ENCODE data around the gene CEP76. TPM values are rescaled to one million over a fixed set of nuclear protein-coding genes. Genes with fewer than 3 reads are reported as not detected.

Gene CEP76, protein sequence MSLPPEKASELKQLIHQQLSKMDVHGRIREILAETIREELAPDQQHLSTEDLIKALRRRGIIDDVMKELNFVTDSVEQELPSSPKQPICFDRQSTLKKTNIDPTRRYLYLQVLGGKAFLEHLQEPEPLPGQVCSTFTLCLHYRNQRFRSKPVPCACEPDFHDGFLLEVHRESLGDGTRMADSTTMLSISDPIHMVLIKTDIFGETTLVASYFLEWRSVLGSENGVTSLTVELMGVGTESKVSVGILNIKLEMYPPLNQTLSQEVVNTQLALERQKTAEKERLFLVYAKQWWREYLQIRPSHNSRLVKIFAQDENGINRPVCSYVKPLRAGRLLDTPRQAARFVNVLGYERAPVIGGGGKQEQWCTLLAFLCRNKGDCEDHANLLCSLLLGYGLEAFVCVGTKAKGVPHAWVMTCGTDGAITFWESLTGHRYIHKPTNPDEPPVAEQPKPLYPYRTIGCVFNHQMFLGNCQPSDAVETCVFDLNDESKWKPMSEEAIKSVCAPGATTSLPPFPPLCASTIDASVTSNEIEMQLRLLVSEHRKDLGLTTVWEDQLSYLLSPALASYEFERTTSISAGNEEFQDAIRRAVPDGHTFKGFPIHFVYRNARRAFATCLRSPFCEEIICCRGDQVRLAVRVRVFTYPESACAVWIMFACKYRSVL
- 10 to 100 TPM in 1 of 4 donors, 1 to 10 TPM in 3; 7.0 to 10.0 (median 9.3) TPM for total RNA-seq

DNA sequence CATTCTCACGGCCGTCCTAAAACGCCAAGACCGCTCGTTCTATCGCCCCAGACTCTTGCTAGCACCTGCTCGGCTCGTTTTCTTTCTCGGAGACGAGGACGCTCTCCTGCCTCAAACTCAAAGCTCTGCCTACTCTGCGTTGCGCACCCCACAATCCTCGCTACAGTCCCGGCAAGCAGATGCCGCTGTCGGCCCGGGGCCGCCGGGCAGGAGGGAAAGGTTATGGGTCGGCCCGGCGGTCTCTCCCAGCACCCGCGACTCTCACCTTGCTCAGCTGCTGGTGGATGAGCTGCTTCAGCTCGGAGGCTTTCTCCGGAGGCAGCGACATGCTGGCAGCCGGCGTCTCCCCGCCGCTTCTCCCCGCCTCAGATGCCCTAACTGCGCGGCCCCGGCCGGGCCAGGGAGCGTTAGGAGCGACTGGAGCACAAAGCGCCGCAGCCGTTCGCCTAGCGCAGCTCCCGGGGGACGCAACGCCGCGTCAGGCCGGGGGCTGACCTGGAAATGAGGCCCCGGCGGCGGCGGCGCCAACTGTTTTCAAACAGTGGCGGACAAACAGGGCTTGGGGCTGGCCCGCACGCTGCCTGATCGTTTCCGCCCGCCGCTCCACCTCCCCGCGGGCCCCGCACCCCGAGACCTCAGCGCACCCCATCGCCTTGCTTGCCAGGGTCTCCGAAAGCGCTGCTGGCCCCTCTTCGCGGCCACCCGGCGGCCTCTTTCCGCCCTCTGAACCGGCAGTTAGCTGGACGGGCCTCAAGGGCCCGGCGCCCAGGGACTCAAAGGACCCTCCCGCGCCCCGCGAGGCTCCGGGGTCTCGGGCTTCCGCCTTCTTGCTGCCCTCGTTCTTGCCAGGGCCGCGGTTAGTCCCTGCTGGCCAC, at the start of gene CEP76, which contains the start of gene PSMG2:
Gene CEP76, minus strand, starts transcription at position 503 of the 875 bp plus-strand sequence. Its CDS starts 175 bp downstream, at position 328.
Gene PSMG2, plus strand, starts transcription at position 822 of the 875 bp plus-strand sequence. CDS start 66 bp downstream, outside the sequence.
- TF ChIP-seq POLR2A (IDR thresholded peaks at IDR 0.05) (peak in 1 of 2 donors; percentile 90), CTCF (IDR thresholded peaks at IDR 0.05) (peak in 1 of 6 experiments; percentile 8)
- Histone ChIP-seq H3K27me3 (no peaks in the 10 kb centered on the region), H3K4me3 (replicated peaks in 1 of 3) (peak within 1 kb of the TSS; percentile 69 to 95 (median 80)), H3K9me3 (no peaks in the 10 kb centered on the region), H3K27ac (peak within 1 kb of the TSS; percentile 97 to 99 (median 99)), H3K4me1 (peaks cover 6 to 17% of the 10 kb centered on the region in 2 donors), H3K36me3 (peaks cover under 1 to 13% of the 10 kb centered on the region in 2 donors)
- intact Hi-C loops (cut with DNase I) = no loop called here
- DNase-seq = peak; percentile 86 to 92
- 0% methylated on average over 10 to 20 of the region's 89 CpGs for WGBS, 2 donors

DNA sequence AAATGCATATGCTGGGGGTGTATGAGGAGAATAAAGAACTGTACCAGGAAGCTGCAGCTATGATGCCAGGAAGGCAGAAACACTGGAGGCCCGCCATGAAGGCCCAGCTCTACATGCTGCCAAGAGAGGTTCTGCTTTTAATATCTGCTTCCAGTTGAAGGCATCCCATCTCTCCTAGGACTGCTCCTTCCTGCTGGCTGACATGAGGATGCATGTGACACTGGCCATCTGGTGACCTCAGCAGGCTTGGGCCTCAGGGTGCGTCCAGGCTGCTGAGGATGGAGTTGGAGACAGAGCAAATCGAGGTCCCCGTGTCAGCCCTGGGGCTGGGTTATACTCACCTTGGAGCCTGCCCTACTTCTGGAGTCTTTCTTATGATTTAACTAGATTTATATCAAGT, 49.4 kb upstream of the CEP76 start:
- TF ChIP-seq CTCF (IDR thresholded peaks at IDR 0.05) = no peak
- no peak for TF ChIP-seq POLR2A (IDR thresholded peaks at IDR 0.05)
- Histone ChIP-seq H3K4me3 (replicated peaks in 1 of 3) (no peak overlapping the region), H3K4me1 (no peaks in the 10 kb centered on the region), H3K9me3 (no peaks in the 10 kb centered on the region), H3K27ac (no peak overlapping the region), H3K27me3 (no peaks in the 10 kb centered on the region), H3K36me3 (no peaks in the 10 kb centered on the region)
- 72 to 78% methylated on average over 4 of the region's 4 CpGs for WGBS, 2 donors
- DNase-seq = no peak
- intact Hi-C loops (cut with DNase I) = no loop called here

- Histone ChIP-seq H3K4me3 (replicated peaks in 1 of 3) (no peak overlapping the region), H3K9me3 (no peaks in the 10 kb centered on the region), H3K27ac (no peak overlapping the region), H3K36me3 (no peaks in the 10 kb centered on the region), H3K4me1 (no peaks in the 10 kb centered on the region), H3K27me3 (no peaks in the 10 kb centered on the region)
- no peak for TF ChIP-seq POLR2A (IDR thresholded peaks at IDR 0.05)
- no peak for TF ChIP-seq CTCF (IDR thresholded peaks at IDR 0.05)
- intact Hi-C loops (cut with DNase I) = no loop called here
- 90 to 94% methylated on average over 4 to 5 of the region's 5 CpGs for WGBS, 2 donors
- DNase-seq = no peak
Measured at GRCh38 chr18:12751503-12751884, 49.0 kb upstream of the CEP76 start.

- no peaks in the 10 kb centered on the region for H3K9me3 ChIP-seq
- intact Hi-C loops (cut with DNase I) = no loop called here
- no peaks in the 10 kb centered on the region for H3K4me1 ChIP-seq
- no peak for DNase-seq
- no peak overlapping the region for H3K4me3 ChIP-seq (replicated peaks in 1 of 3)
- WGBS, 2 donors = 91 to 95% methylated on average over 16 to 18 of the region's 18 CpGs
- TF ChIP-seq POLR2A (IDR thresholded peaks at IDR 0.05) (no peak), CTCF (IDR thresholded peaks at IDR 0.05) (no peak)
- H3K36me3 ChIP-seq = no peaks in the 10 kb centered on the region
- no peak overlapping the region for H3K27ac ChIP-seq
- H3K27me3 ChIP-seq = no peaks in the 10 kb centered on the region
Measured at GRCh38 chr18:12750715-12751502, 48.4 kb upstream of the CEP76 start.
